Keratinocyte (primary cell): ENCODE data around the gene PHF10. TPM values are rescaled to one million over a fixed set of nuclear protein-coding genes. Genes with fewer than 3 reads are reported as not detected.
A peak's percentile ranks its signal among the peaks of the same experiment; 100 is the strongest.

Experiments
- DNase-seq: peaks from one replicate; pipeline ENCODE4 v3.0.0-alpha.2; 2011; ENCODE audit warnings: low read depth, missing footprints, low spot score
- FAIRE-seq: peaks from 2 replicates; lab custom pipeline; 2011; peaks lifted over from hg19 to GRCh38; lab: Jason Lieb, UNC
- H2AFZ ChIP-seq: 2 replicates; pipeline ENCODE4 v1.6.0; 2012; ENCODE audit warnings: low read length, control low read depth, inconsistent platforms; ENCODE audit not compliant: control insufficient read depth
- H3K27ac ChIP-seq: 2 replicates; pipeline ENCODE4 v1.5.1; 2011; ENCODE audit warnings: low read length; ENCODE audit not compliant: control insufficient read depth, insufficient read depth
- H3K27me3 ChIP-seq: 3 replicates; pipeline ENCODE4 v1.6.0; 2011; ENCODE audit warnings: low read length; ENCODE audit not compliant: control insufficient read depth, insufficient read depth; ENCODE audit errors: extremely low read depth
- H3K36me3 ChIP-seq, 2 experiments: 2 replicates in 1 of 2; 3 replicates in 1 of 2; pipeline ENCODE4 v1.5.1; 2011; ENCODE audit warnings: low read length in 2 of 2, mild to moderate bottlenecking in 1 of 2; ENCODE audit not compliant: control insufficient read depth in 2 of 2, insufficient read depth in 2 of 2; ENCODE audit errors: extremely low read depth in 1 of 2
- H3K4me1 ChIP-seq: 3 replicates; pipeline ENCODE4 v1.5.1; 2011; ENCODE audit warnings: low read length; ENCODE audit not compliant: control insufficient read depth, insufficient read depth; ENCODE audit errors: extremely low read depth
- H3K4me2 ChIP-seq: 3 replicates; pipeline ENCODE4 v1.6.0; 2011; ENCODE audit warnings: low read depth, low read length; ENCODE audit not compliant: control insufficient read depth, insufficient read depth; ENCODE audit errors: extremely low read depth
- H3K4me3 ChIP-seq, 3 experiments: fragments of 200-600 bp in 1 of 3; sonication (generic) in 1 of 3; 2 replicates in 2 of 3; 3 replicates in 1 of 3; pipeline ENCODE4 v1.5.1; 2011 to 2016; ENCODE audit warnings: low read length in 3 of 3, mild to moderate bottlenecking in 3 of 3, control low read depth in 2 of 3, inconsistent platforms in 1 of 3, low read depth in 1 of 3, mixed read lengths in 1 of 3, mixed run types in 1 of 3, moderate library complexity in 1 of 3; ENCODE audit not compliant: control insufficient read depth in 2 of 3, insufficient read depth in 2 of 3; ENCODE audit errors: extremely low read depth in 1 of 3
- H3K79me2 ChIP-seq: 2 replicates; pipeline ENCODE4 v1.6.0; 2012; ENCODE audit warnings: low read length; ENCODE audit not compliant: control insufficient read depth, insufficient read depth
- H3K9ac ChIP-seq: 3 replicates; pipeline ENCODE4 v1.6.0; 2011; ENCODE audit warnings: low read length; ENCODE audit not compliant: control insufficient read depth, insufficient read depth; ENCODE audit errors: extremely low read depth
- H3K9me1 ChIP-seq: 3 replicates; pipeline ENCODE4 v1.6.0; 2011; ENCODE audit warnings: low read length; ENCODE audit not compliant: control insufficient read depth, insufficient read depth; ENCODE audit errors: extremely low read depth
- H3K9me3 ChIP-seq: 2 replicates; pipeline ENCODE4 v1.5.1; 2012; ENCODE audit warnings: low read depth, low read length; ENCODE audit not compliant: control insufficient read depth
- H4K20me1 ChIP-seq: 3 replicates; pipeline ENCODE4 v1.6.0; 2011; ENCODE audit warnings: low read length; ENCODE audit not compliant: control insufficient read depth, insufficient read depth; ENCODE audit errors: extremely low read depth
- CTCF ChIP-seq, 3 experiments: IDR thresholded peaks in 1 of 3; conservative IDR thresholded peaks in 1 of 3; optimal IDR thresholded peaks in 1 of 3; 2 replicates in 2 of 3; 3 replicates in 1 of 3; pipeline versions ENCODE3 to v1.5.1; 2011; ENCODE audit warnings: low read length in 3 of 3, mild to moderate bottlenecking in 3 of 3, moderate library complexity in 2 of 3, control low read depth in 1 of 3, inconsistent platforms in 1 of 3; ENCODE audit not compliant: insufficient read depth in 2 of 3; ENCODE audit errors: extremely low read depth in 1 of 3
- EZH2 ChIP-seq: IDR thresholded peaks from one replicate; pipeline ENCODE4 v1.6.1; 2012; ENCODE audit warnings: inconsistent platforms, mild to moderate bottlenecking, low read length, moderate library complexity
- dilution Hi-C: fragments of 300-500 bp; cut with MboI; formaldehyde crosslinking; loops from one replicate; pipeline ENCODE4 v1.7.0; 2020; ENCODE audit warnings: low sequenced_read_pairs; ENCODE audit not compliant: extremely low pct_ligation_motif_present
- polyA plus RNA-seq, 5 experiments: library from polyadenylated mRNA; depleted of rRNA in 3 of 5; stranded (reverse) in 3 of 5; stranded (forward) in 1 of 5; unstranded in 1 of 5; fragments of >200 nt; gene quantifications; 1 replicate in 1 of 5; 2 replicates in 3 of 5; 3 replicates in 1 of 5; pipeline versions ENCODE4 v1.2.1 to v1.2.3, GENCODE V29; 2011 to 2012; ENCODE audit warnings: missing spikeins in 2 of 5, low read depth in 1 of 5, low replicate concordance in 1 of 5

Gene PHF10
- polyA plus RNA-seq, 1 donor (not counting 4 experiments of a cell fraction or from before 2014, with no cell fraction given), result 14.5 TPM

GRCh38 chr6:169710009-169710408 lies 14.3 kb downstream of the PHF10 start:
- Histone ChIP-seq H3K9ac (no peak overlapping the region), H3K36me3 (peaks cover 3 to 12% of the 10 kb centered on the region in 2 experiments)
- dilution Hi-C loops, result no loop called here

DNA sequence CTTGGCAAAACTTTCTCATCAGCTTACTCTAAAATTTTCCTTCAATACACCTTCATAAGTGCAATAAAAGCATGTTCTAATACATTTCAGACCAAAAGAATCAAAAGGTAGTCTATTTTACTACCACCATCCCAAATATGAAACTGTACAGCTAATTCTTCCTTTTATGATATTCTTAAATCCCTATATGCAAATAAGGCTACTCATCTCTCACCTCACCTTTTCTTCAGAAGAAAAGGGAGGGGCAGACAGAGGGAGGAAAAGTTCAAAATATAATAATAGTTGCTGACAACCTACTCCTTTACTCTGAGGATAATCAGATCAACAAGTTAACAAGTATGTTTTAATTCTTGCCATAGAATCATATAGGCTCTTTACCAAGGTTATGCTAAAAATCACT lies 15.0 kb downstream of the PHF10 start:
- no peak for FAIRE-seq
- no peak overlapping the region for H3K9ac ChIP-seq
- H3K79me2 ChIP-seq, result peaks cover 13% of the 10 kb centered on the region
- no peak for DNase-seq
- H2AFZ ChIP-seq, result no peak overlapping the region
- H3K9me3 ChIP-seq, result no peaks in the 10 kb centered on the region
- H3K27ac ChIP-seq, result peak overlapping the region; percentile 7
- H3K9me1 ChIP-seq, result no peaks in the 10 kb centered on the region
- H3K4me1 ChIP-seq, result peaks cover 5% of the 10 kb centered on the region
- peaks cover 6% of the 10 kb centered on the region in 2 experiments for H3K36me3 ChIP-seq
- H3K4me3 ChIP-seq, result no peak overlapping the region
- no peak overlapping the region for H3K4me2 ChIP-seq
- H3K27me3 ChIP-seq, result no peaks in the 10 kb centered on the region
- dilution Hi-C loops, result no loop called here
- TF ChIP-seq EZH2, result no peak
- no peak for TF ChIP-seq CTCF (optimal IDR thresholded peaks at IDR 0.05 in 1 of 3, IDR thresholded peaks at IDR 0.05 in 1 of 3, conservative IDR thresholded peaks at IDR 0.05 in 1 of 3; ENCODE audit: extremely low read depth in 1 of 3, insufficient read depth in 2 of 3, low read length in 3 of 3)
- no peaks in the 10 kb centered on the region for H4K20me1 ChIP-seq

More at GRCh38 chr6:169710009-169710408, 14.3 kb downstream of the PHF10 start:
- H3K79me2 ChIP-seq, result peaks cover 7% of the 10 kb centered on the region
- H3K27ac ChIP-seq, result no peak overlapping the region
- no peak overlapping the region for H3K4me2 ChIP-seq
- no peaks in the 10 kb centered on the region for H3K9me1 ChIP-seq
- no peaks in the 10 kb centered on the region for H3K27me3 ChIP-seq
- peaks cover 4% of the 10 kb centered on the region for H3K4me1 ChIP-seq
- H3K9me3 ChIP-seq, result no peaks in the 10 kb centered on the region
- no peak overlapping the region for H3K4me3 ChIP-seq
- TF ChIP-seq CTCF (optimal IDR thresholded peaks at IDR 0.05 in 1 of 3, IDR thresholded peaks at IDR 0.05 in 1 of 3, conservative IDR thresholded peaks at IDR 0.05 in 1 of 3; ENCODE audit: extremely low read depth in 1 of 3, insufficient read depth in 2 of 3, low read length in 3 of 3) (no peak), EZH2 (no peak)
- FAIRE-seq (no peak), DNase-seq (no peak)
- no peaks in the 10 kb centered on the region for H4K20me1 ChIP-seq
- H2AFZ ChIP-seq, result no peak overlapping the region
